Rectal smooth muscle tissue (tissue), 1 donor: Measurements from ENCODE around the gene P4HA2.

ENCODE experiments used
- H3K27ac ChIP-seq: one replicate; pipeline ENCODE4 v1.7.0; 2013; ENCODE audit warnings: low read depth, low read length, inconsistent platforms
- H3K27me3 ChIP-seq: one replicate; pipeline ENCODE4 v1.7.0; 2013; ENCODE audit warnings: low read length; ENCODE audit not compliant: control insufficient read depth, insufficient read depth
- H3K36me3 ChIP-seq: one replicate; pipeline ENCODE4 v1.7.0; 2013; ENCODE audit warnings: low read length; ENCODE audit not compliant: control insufficient read depth, insufficient read depth
- H3K4me1 ChIP-seq: one replicate; pipeline ENCODE4 v1.7.0; 2013; ENCODE audit warnings: low read length; ENCODE audit not compliant: control insufficient read depth, insufficient read depth
- H3K4me3 ChIP-seq: one replicate; pipeline ENCODE4 v1.7.0; 2013; ENCODE audit warnings: low read length
- H3K9ac ChIP-seq: one replicate; pipeline ENCODE4 v1.7.0; 2013; ENCODE audit warnings: low read length

The P4HA2 gene

DNA sequence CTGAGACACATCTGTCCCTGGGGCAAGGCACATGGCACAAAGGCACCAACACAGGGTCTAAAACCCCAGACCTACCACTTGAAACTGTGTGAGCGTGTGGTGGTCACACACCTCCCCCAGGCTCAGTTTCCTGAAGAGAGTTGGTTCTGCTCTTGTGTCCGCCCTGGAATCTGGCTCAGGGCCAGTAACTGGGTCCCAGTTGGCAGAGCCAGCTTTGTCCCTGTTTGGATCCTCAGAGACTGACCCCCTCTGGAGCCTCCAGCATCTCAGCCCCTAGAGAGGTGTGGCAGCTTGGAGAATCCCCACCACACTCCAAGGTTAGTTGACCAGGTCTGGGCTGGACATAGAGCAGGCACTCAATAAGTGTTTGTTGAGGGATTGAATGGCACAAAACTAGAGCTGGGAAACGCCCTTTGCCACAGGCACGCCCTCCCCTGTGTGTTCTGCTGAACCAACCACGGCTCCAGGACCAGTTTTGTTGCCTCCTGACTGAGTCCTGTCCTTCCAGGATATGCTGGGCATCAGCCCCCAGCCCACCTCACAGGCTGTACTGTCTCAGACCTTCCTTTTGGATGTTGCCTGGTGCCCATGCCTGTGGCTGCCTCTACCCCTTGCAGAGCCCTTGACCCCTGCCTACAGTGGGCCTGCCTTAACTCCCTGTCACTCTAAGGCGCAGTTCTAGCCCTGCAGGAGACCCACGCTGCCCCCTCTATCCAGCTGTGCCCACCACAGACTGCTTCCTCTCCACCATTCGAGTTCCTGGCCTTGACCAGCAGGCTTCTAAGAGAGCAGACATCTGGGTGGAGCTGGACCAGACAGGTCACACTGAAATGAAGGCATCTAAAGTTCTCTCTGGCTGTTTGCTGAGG lies 26.0 kb upstream of the P4HA2 start:
- H3K27me3 ChIP-seq = no peaks in the 10 kb centered on the region
- no peak overlapping the region for H3K4me3 ChIP-seq
- H3K4me1 ChIP-seq = peaks cover 5% of the 10 kb centered on the region
- H3K9ac ChIP-seq = no peak overlapping the region
- H3K27ac ChIP-seq = no peak overlapping the region
- H3K36me3 ChIP-seq = no peaks in the 10 kb centered on the region

DNA sequence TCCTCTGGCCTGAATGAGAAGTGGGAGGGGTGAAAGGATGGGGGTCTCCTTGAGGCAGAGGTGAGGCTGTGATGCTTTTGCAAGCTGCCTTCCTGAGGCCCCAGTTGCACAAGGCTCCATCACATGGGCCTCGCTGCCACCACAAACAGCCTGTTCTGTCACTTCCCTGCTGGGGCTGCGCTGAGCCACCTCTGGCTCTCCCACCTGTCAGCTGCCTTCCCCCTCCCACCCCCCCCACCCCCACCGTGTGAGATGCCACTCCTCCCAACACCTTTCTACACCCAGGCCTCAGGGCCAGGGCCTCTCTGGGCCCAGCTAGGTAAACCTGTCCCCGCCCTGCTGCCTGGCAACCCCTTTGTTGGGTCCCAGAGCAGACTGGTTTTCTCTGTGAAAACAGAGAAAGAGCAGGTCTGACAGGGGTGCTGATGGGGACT lies 25.4 kb upstream of the P4HA2 start:
- no peak overlapping the region for H3K4me3 ChIP-seq
- no peaks in the 10 kb centered on the region for H3K27me3 ChIP-seq
- H3K27ac ChIP-seq = no peak overlapping the region
- H3K9ac ChIP-seq = no peak overlapping the region
- H3K36me3 ChIP-seq = no peaks in the 10 kb centered on the region
- H3K4me1 ChIP-seq = peaks cover 5% of the 10 kb centered on the region

DNA sequence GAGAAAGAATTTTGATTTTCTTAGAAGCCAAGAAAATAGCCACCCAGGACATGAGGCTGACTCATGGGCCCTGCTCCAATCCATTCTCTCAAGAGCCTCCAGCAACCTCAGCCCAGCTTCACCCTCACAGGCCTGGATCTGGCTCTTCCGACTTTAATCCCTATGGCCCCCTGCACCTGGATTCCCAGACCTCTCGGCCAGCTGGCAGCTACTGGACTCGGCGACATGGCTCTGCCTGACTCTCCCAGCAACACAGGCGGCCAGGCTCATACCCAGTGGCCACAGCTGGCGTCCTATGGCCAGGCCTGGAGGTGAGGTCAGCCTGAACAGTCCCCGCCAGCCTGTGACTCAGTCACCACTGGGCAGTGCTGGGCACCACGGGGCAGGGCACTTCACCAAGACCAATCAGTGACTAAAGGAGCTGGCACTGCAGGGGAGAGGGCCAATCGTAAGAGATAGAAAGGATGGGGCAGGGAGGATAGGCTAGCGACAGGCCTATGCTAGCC lies 23.6 kb upstream of the P4HA2 start:
- Histone ChIP-seq H3K4me3 (no peak overlapping the region), H3K36me3 (no peaks in the 10 kb centered on the region), H3K27me3 (no peaks in the 10 kb centered on the region), H3K27ac (no peak overlapping the region), H3K4me1 (no peaks in the 10 kb centered on the region), H3K9ac (no peak overlapping the region)

DNA sequence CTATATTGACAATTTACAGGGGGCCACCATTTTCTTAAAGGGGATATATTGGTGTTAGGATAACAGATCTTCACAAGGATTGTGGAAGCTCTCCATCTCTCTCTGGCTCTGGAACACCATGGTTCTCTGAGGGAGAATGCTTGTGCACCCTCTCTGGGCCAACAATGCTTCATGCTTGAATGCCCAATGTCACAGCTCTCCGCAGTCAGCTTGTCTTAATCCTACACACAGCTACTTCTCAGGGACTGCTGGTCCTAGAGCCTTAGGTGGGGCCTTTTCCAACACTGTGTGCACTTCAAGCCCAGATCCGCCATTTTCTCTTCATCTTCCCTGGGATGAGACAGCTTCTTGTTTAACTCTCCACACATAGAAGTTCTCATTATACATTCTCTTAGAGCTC lies 22.9 kb upstream of the P4HA2 start:
- H3K4me3 ChIP-seq = no peak overlapping the region
- H3K9ac ChIP-seq = no peak overlapping the region
- no peak overlapping the region for H3K27ac ChIP-seq
- H3K27me3 ChIP-seq = no peaks in the 10 kb centered on the region
- no peaks in the 10 kb centered on the region for H3K36me3 ChIP-seq
- no peaks in the 10 kb centered on the region for H3K4me1 ChIP-seq

DNA sequence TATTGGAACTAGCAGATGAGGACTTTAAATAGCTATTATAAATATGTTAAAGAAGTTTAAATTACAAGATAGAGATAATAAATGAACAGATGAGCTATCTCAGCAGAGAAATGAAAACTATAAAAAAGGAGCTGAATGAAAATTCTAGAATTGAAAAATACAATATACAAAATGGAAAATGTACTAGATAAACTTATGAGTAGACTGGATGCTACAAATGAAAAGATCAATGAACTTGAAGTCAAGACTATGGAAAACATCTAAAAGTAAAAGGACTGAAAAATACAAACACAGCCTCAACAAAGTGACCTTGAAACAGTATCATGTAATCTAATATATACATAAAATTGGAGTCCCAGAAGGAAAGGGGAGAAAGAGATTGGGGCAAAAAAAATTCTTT lies 19.2 kb upstream of the P4HA2 start:
- Histone ChIP-seq H3K4me1 (no peaks in the 10 kb centered on the region), H3K36me3 (no peaks in the 10 kb centered on the region), H3K27ac (no peak overlapping the region), H3K9ac (no peak overlapping the region), H3K4me3 (no peak overlapping the region), H3K27me3 (no peaks in the 10 kb centered on the region)

DNA sequence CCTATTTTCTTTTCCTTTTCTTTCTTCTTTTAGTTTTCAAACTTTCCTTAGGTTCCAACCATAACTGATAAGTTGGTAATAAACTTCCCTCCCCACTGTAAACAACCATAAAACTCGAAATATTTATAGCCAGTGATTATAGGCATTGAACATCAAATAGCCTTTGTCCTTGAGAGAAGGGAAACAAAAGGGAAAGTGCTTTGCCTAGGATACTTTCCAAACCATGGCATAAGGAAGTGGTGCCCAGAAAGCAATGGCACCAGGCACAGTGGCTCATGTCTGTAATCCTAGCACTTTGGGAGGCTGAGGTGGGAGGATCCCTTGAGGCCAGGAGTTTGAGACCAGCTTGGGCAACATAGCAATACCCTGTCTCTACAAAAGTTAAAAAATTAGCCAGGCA lies 17.9 kb upstream of the P4HA2 start:
- no peaks in the 10 kb centered on the region for H3K4me1 ChIP-seq
- H3K27ac ChIP-seq = no peak overlapping the region
- no peaks in the 10 kb centered on the region for H3K36me3 ChIP-seq
- no peaks in the 10 kb centered on the region for H3K27me3 ChIP-seq
- H3K9ac ChIP-seq = no peak overlapping the region
- H3K4me3 ChIP-seq = no peak overlapping the region

DNA sequence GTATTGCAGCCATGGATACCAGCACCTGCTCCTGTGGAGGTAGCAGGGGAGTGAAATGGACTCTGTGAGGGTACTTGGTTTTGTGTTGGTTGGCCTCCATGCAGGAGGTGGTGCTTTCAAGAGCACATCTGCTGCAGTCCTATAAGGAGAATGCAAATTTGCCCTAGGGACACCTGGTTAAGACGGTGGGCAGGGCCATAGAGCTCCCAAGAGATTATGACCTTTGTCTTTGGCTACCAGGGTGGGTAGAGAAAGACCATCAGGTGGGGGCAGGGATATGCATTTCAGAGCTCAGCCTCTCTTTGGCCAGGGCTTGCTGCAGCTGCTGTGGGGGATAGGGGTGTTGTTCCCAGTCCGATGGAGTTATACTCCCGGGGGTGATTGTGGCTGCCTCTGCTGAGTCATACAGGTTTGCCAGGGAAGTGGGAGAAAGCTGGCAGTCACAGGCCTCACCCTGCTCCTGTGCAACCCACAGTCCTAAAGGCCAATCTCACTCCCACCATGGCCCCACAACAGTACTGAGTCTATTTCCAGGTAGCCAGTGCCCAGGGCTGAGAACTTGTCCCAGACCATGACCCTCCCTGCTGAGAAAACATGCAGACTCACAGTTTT lies 15.8 kb upstream of the P4HA2 start:
- Histone ChIP-seq H3K4me1 (no peaks in the 10 kb centered on the region), H3K36me3 (no peaks in the 10 kb centered on the region), H3K27ac (no peak overlapping the region), H3K9ac (no peak overlapping the region), H3K27me3 (no peaks in the 10 kb centered on the region), H3K4me3 (no peak overlapping the region)

DNA sequence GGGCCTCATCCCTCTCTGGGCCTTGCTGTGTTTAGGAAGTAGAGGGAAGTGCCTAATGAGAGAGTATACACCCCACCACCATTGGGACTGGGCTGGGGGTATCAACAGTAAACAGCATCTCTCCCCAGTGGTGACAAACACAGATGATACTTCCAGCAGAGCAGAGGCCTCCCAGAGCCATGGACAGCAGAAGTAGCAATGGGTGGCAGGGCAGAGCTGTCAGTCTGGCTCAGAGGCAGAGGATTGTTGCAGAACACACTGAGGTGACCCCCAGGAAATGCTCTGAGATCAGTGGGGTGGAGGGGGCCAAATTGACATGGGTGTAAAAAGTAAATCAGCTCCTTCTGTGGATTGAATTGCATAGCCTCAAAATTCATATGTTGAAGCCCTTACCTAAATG lies 12.1 kb upstream of the P4HA2 start:
- H3K27ac ChIP-seq = no peak overlapping the region
- no peaks in the 10 kb centered on the region for H3K36me3 ChIP-seq
- no peaks in the 10 kb centered on the region for H3K4me1 ChIP-seq
- H3K9ac ChIP-seq = no peak overlapping the region
- no peak overlapping the region for H3K4me3 ChIP-seq
- H3K27me3 ChIP-seq = no peaks in the 10 kb centered on the region

DNA sequence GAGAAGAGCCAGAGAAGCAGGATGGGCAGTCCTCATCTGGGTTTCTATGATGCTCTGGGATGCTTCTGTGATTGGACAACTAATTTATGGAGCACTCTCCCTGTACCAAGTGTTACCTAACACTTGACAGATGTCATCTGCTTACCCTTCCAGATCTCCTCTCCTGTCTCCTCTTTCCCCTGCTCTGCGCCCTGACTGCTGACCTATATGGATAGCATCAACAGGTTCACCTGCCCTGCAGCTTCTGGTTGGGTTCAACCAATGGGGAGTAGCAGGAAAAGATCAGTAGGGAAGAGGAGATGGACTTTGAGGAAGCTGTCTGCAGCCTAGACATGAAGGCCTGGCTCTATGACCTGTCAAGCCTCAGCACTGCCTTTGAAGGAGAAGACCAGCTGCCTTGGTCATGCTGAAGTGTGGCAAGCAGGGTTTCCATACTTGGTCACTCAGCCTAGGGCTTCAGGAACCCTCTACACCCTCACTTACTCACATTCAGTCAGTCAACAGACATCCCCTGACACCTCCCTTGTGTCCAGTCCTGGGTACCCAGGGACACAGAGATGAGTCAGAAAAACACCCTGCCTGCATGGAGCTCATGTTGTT lies 11.3 kb upstream of the P4HA2 start:
- Histone ChIP-seq H3K36me3 (no peaks in the 10 kb centered on the region), H3K4me1 (no peaks in the 10 kb centered on the region), H3K27me3 (no peaks in the 10 kb centered on the region), H3K9ac (no peak overlapping the region), H3K27ac (no peak overlapping the region), H3K4me3 (no peak overlapping the region)

DNA sequence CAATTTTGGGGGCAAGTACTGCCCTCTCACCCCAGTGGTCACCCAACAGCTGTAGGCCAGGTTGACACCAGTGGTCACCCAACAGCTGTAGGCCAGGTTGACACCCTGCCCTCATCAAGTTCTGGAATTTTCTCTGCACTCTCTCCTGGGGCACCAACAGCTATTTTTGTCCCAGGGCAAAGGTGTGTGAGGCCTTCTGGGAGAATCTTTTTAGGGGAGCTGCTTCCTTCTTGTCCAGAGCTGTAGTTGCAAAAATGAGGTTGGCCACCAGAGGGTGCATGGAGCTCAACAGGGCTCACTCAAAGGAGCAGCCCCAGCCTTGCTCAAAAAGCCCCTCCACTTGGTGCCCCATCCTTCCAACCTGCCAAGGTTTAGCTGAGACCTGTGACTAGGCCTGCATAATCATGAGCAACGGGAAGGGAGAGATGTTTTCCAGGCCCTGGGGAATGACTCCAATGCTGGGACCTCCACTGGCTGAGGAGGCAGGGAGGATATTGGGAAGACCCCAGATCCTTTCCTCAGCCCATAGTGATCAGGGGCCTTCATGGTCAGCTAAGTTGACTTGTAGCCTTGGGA lies 10.6 kb upstream of the P4HA2 start:
- Histone ChIP-seq H3K27me3 (no peaks in the 10 kb centered on the region), H3K4me1 (no peaks in the 10 kb centered on the region), H3K27ac (no peak overlapping the region)

DNA sequence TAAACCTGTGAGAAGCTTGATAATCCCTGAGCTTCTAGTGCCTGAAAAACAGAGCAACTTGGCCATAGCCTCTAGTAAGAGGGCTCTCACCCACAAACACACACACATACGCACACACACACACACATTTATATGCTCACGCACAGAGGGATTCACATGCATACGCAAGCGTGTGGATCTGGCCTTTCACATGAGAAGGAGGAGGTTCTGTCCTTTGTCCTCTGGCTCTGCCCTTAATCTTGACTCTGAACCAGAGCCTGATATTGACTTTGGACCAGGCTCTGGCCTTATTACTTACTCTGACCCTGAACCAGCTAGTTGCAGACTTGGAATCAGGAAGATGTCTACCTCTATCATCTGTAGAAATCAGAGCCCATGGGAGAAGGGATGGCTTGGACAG lies 10.0 kb upstream of the P4HA2 start:
- Histone ChIP-seq H3K27ac (no peak overlapping the region), H3K4me1 (no peaks in the 10 kb centered on the region), H3K36me3 (no peaks in the 10 kb centered on the region), H3K9ac (no peak overlapping the region), H3K27me3 (no peaks in the 10 kb centered on the region), H3K4me3 (no peak overlapping the region)

More for the DNA sequence above, 10.6 kb upstream of the P4HA2 start:
- no peak overlapping the region for H3K4me3 ChIP-seq
- no peak overlapping the region for H3K9ac ChIP-seq
- H3K36me3 ChIP-seq = no peaks in the 10 kb centered on the region

DNA sequence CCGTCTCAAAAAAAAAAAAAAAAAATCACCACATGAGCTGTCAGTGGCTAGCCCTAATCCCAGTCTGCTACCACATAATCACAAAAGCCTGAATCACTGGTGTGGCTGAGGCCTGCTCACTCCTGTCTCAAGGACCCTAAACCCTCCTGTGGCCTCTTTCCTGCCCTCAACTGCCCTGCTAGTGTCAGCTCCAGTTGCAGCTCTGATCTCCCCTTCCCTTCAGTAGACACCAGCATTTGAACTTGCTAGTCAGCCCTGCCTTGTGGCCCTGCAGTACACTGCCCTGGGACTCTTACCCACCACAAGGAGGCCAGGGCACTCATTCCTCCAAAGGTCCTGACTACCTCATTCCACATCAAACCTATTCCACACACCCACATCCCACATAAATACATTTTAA lies 9.5 kb upstream of the P4HA2 start:
- H3K9ac ChIP-seq = no peak overlapping the region
- H3K36me3 ChIP-seq = no peaks in the 10 kb centered on the region
- no peaks in the 10 kb centered on the region for H3K27me3 ChIP-seq
- H3K4me1 ChIP-seq = no peaks in the 10 kb centered on the region
- no peak overlapping the region for H3K27ac ChIP-seq
- no peak overlapping the region for H3K4me3 ChIP-seq
